ENCODE results near the gene CEP78.

CEP78 gene

GRCh38 chr9:78236551-78236910 lies 656 bp downstream of the CEP78 start:
- peaks cover 15% of the 10 kb centered on the region for H3K4me1 ChIP-seq (ENCODE audit: control insufficient read depth, low read depth, low read length)
- no peaks in the 10 kb centered on the region for H3K9me3 ChIP-seq (ENCODE audit: control insufficient read depth, low read depth, low read length)
- H3K4me3 ChIP-seq (ENCODE audit: low read length), result peak overlapping the region; percentile 94
- peaks cover 13% of the 10 kb centered on the region for H3K36me3 ChIP-seq (ENCODE audit: control insufficient read depth, low read depth, low read length)
- no peaks in the 10 kb centered on the region for H3K27me3 ChIP-seq (ENCODE audit: control insufficient read depth, insufficient read depth, low read length)
- no peak overlapping the region for H3K27ac ChIP-seq (ENCODE audit: low read length)
- H3K9ac ChIP-seq (ENCODE audit: low read length), result peak overlapping the region; percentile 67

GRCh38 chr9:78238046-78239038 lies 2.5 kb downstream of the CEP78 start:
- Histone ChIP-seq H3K4me1 (ENCODE audit: control insufficient read depth, low read depth, low read length) (peaks cover 15% of the 10 kb centered on the region), H3K9ac (ENCODE audit: low read length) (no peak overlapping the region), H3K27ac (ENCODE audit: low read length) (no peak overlapping the region), H3K4me3 (ENCODE audit: low read length) (no peak overlapping the region), H3K27me3 (ENCODE audit: control insufficient read depth, insufficient read depth, low read length) (no peaks in the 10 kb centered on the region), H3K9me3 (ENCODE audit: control insufficient read depth, low read depth, low read length) (no peaks in the 10 kb centered on the region), H3K36me3 (ENCODE audit: control insufficient read depth, low read depth, low read length) (peaks cover 28% of the 10 kb centered on the region)

- no peak overlapping the region for H3K9ac ChIP-seq (ENCODE audit: low read length)
- H3K27ac ChIP-seq (ENCODE audit: low read length), result no peak overlapping the region
- no peak overlapping the region for H3K4me3 ChIP-seq (ENCODE audit: low read length)
- peaks cover 15% of the 10 kb centered on the region for H3K4me1 ChIP-seq (ENCODE audit: control insufficient read depth, low read depth, low read length)
- H3K9me3 ChIP-seq (ENCODE audit: control insufficient read depth, low read depth, low read length), result no peaks in the 10 kb centered on the region
- no peaks in the 10 kb centered on the region for H3K27me3 ChIP-seq (ENCODE audit: control insufficient read depth, insufficient read depth, low read length)
- peaks cover 36% of the 10 kb centered on the region for H3K36me3 ChIP-seq (ENCODE audit: control insufficient read depth, low read depth, low read length)
These were observed 3.6 kb downstream of the CEP78 start for GRCh38 chr9:78239506-78239905.

GRCh38 chr9:78242041-78242440 lies 6.2 kb downstream of the CEP78 start:
- H3K9ac ChIP-seq (ENCODE audit: low read length), result no peak overlapping the region
- H3K27ac ChIP-seq (ENCODE audit: low read length), result no peak overlapping the region
- no peak overlapping the region for H3K4me3 ChIP-seq (ENCODE audit: low read length)
- no peaks in the 10 kb centered on the region for H3K9me3 ChIP-seq (ENCODE audit: control insufficient read depth, low read depth, low read length)
- no peaks in the 10 kb centered on the region for H3K27me3 ChIP-seq (ENCODE audit: control insufficient read depth, insufficient read depth, low read length)
- peaks cover 48% of the 10 kb centered on the region for H3K36me3 ChIP-seq (ENCODE audit: control insufficient read depth, low read depth, low read length)
- peaks cover 8% of the 10 kb centered on the region for H3K4me1 ChIP-seq (ENCODE audit: control insufficient read depth, low read depth, low read length)

- Histone ChIP-seq H3K9ac (ENCODE audit: low read length) (no peak overlapping the region), H3K4me3 (ENCODE audit: low read length) (no peak overlapping the region), H3K4me1 (ENCODE audit: control insufficient read depth, low read depth, low read length) (peaks cover 3% of the 10 kb centered on the region), H3K36me3 (ENCODE audit: control insufficient read depth, low read depth, low read length) (peaks cover 48% of the 10 kb centered on the region), H3K27ac (ENCODE audit: low read length) (no peak overlapping the region), H3K27me3 (ENCODE audit: control insufficient read depth, insufficient read depth, low read length) (no peaks in the 10 kb centered on the region), H3K9me3 (ENCODE audit: control insufficient read depth, low read depth, low read length) (no peaks in the 10 kb centered on the region)
These were observed 7.3 kb downstream of the CEP78 start for GRCh38 chr9:78243130-78243529.

- Histone ChIP-seq H3K9ac (ENCODE audit: low read length) (no peak overlapping the region), H3K27me3 (ENCODE audit: control insufficient read depth, insufficient read depth, low read length) (no peaks in the 10 kb centered on the region), H3K4me1 (ENCODE audit: control insufficient read depth, low read depth, low read length) (no peaks in the 10 kb centered on the region), H3K4me3 (ENCODE audit: low read length) (no peak overlapping the region), H3K9me3 (ENCODE audit: control insufficient read depth, low read depth, low read length) (no peaks in the 10 kb centered on the region), H3K36me3 (ENCODE audit: control insufficient read depth, low read depth, low read length) (peaks cover 58% of the 10 kb centered on the region), H3K27ac (ENCODE audit: low read length) (no peak overlapping the region)
These were observed 9.5 kb downstream of the CEP78 start for GRCh38 chr9:78245401-78245800.

GRCh38 chr9:78248635-78249034 lies 12.8 kb downstream of the CEP78 start:
- H3K36me3 ChIP-seq (ENCODE audit: control insufficient read depth, low read depth, low read length), result peaks cover 47% of the 10 kb centered on the region
- H3K4me1 ChIP-seq (ENCODE audit: control insufficient read depth, low read depth, low read length), result no peaks in the 10 kb centered on the region
- H3K9ac ChIP-seq (ENCODE audit: low read length), result no peak overlapping the region
- no peaks in the 10 kb centered on the region for H3K9me3 ChIP-seq (ENCODE audit: control insufficient read depth, low read depth, low read length)
- no peak overlapping the region for H3K27ac ChIP-seq (ENCODE audit: low read length)
- no peak overlapping the region for H3K4me3 ChIP-seq (ENCODE audit: low read length)
- no peaks in the 10 kb centered on the region for H3K27me3 ChIP-seq (ENCODE audit: control insufficient read depth, insufficient read depth, low read length)

- H3K27ac ChIP-seq (ENCODE audit: low read length), result no peak overlapping the region
- H3K36me3 ChIP-seq (ENCODE audit: control insufficient read depth, low read depth, low read length), result peaks cover 38% of the 10 kb centered on the region
- H3K4me3 ChIP-seq (ENCODE audit: low read length), result no peak overlapping the region
- H3K27me3 ChIP-seq (ENCODE audit: control insufficient read depth, insufficient read depth, low read length), result no peaks in the 10 kb centered on the region
- H3K9ac ChIP-seq (ENCODE audit: low read length), result no peak overlapping the region
- H3K9me3 ChIP-seq (ENCODE audit: control insufficient read depth, low read depth, low read length), result no peaks in the 10 kb centered on the region
- no peaks in the 10 kb centered on the region for H3K4me1 ChIP-seq (ENCODE audit: control insufficient read depth, low read depth, low read length)
These were observed 13.7 kb downstream of the CEP78 start for GRCh38 chr9:78249542-78249941.

GRCh38 chr9:78252616-78253015 lies 16.7 kb downstream of the CEP78 start:
- no peaks in the 10 kb centered on the region for H3K27me3 ChIP-seq (ENCODE audit: control insufficient read depth, insufficient read depth, low read length)
- no peaks in the 10 kb centered on the region for H3K4me1 ChIP-seq (ENCODE audit: control insufficient read depth, low read depth, low read length)
- no peak overlapping the region for H3K9ac ChIP-seq (ENCODE audit: low read length)
- H3K27ac ChIP-seq (ENCODE audit: low read length), result no peak overlapping the region
- peaks cover 46% of the 10 kb centered on the region for H3K36me3 ChIP-seq (ENCODE audit: control insufficient read depth, low read depth, low read length)
- H3K4me3 ChIP-seq (ENCODE audit: low read length), result no peak overlapping the region
- no peaks in the 10 kb centered on the region for H3K9me3 ChIP-seq (ENCODE audit: control insufficient read depth, low read depth, low read length)

- Histone ChIP-seq H3K27me3 (ENCODE audit: control insufficient read depth, insufficient read depth, low read length) (no peaks in the 10 kb centered on the region), H3K27ac (ENCODE audit: low read length) (no peak overlapping the region), H3K36me3 (ENCODE audit: control insufficient read depth, low read depth, low read length) (peaks cover 49% of the 10 kb centered on the region), H3K9me3 (ENCODE audit: control insufficient read depth, low read depth, low read length) (no peaks in the 10 kb centered on the region), H3K9ac (ENCODE audit: low read length) (no peak overlapping the region), H3K4me1 (ENCODE audit: control insufficient read depth, low read depth, low read length) (no peaks in the 10 kb centered on the region), H3K4me3 (ENCODE audit: low read length) (no peak overlapping the region)
These were observed 17.4 kb downstream of the CEP78 start for GRCh38 chr9:78253285-78253684.

GRCh38 chr9:78261403-78262001 lies 25.6 kb downstream of the CEP78 start:
- no peak overlapping the region for H3K4me3 ChIP-seq (ENCODE audit: low read length)
- H3K4me1 ChIP-seq (ENCODE audit: control insufficient read depth, low read depth, low read length), result no peaks in the 10 kb centered on the region
- no peaks in the 10 kb centered on the region for H3K27me3 ChIP-seq (ENCODE audit: control insufficient read depth, insufficient read depth, low read length)
- H3K9ac ChIP-seq (ENCODE audit: low read length), result no peak overlapping the region
- no peak overlapping the region for H3K27ac ChIP-seq (ENCODE audit: low read length)
- H3K36me3 ChIP-seq (ENCODE audit: control insufficient read depth, low read depth, low read length), result peaks cover 43% of the 10 kb centered on the region
- no peaks in the 10 kb centered on the region for H3K9me3 ChIP-seq (ENCODE audit: control insufficient read depth, low read depth, low read length)

GRCh38 chr9:78262655-78263054 lies 26.8 kb downstream of the CEP78 start:
- Histone ChIP-seq H3K4me1 (ENCODE audit: control insufficient read depth, low read depth, low read length) (no peaks in the 10 kb centered on the region), H3K27me3 (ENCODE audit: control insufficient read depth, insufficient read depth, low read length) (no peaks in the 10 kb centered on the region), H3K9me3 (ENCODE audit: control insufficient read depth, low read depth, low read length) (no peaks in the 10 kb centered on the region), H3K9ac (ENCODE audit: low read length) (no peak overlapping the region), H3K27ac (ENCODE audit: low read length) (no peak overlapping the region), H3K4me3 (ENCODE audit: low read length) (no peak overlapping the region), H3K36me3 (ENCODE audit: control insufficient read depth, low read depth, low read length) (peaks cover 49% of the 10 kb centered on the region)
